ENCODE measurements around the gene DNMBP. TPM values are rescaled to one million over a fixed set of nuclear protein-coding genes. Genes with fewer than 3 reads are reported as not detected.
A peak's percentile ranks its signal among the peaks of the same experiment; 100 is the strongest.

DNMBP gene
- total RNA-seq, 2 donors from 2014 or later, result 38.4 to 53.5 TPM

- Histone ChIP-seq H3K9me3 (no peaks in the 10 kb centered on the region), H3K9ac (ENCODE audit: low read depth in 2 of 2, low read length in 2 of 2) (peak overlapping the region; percentile 43 to 70), H3K36me3 (no peaks in the 10 kb centered on the region), H3K27ac (peak overlapping the region; percentile 20), H3K4me1 (peaks cover 17% of the 10 kb centered on the region), H3K4me3 (no peak overlapping the region), H3K27me3 (no peaks in the 10 kb centered on the region)
- peak; percentile 60 for DNase-seq
- intact Hi-C loops (cut with DNase I), result loop anchor here (10.0 kb wide), 1 partner anchor 101 kb away; no protein-coding TSS in a partner anchor
- peak; percentile 18 for TF ChIP-seq CTCF (IDR thresholded peaks at IDR 0.05)
Measured at GRCh38 chr10:99913831-99914235, 95.9 kb downstream of the DNMBP start.

DNA sequence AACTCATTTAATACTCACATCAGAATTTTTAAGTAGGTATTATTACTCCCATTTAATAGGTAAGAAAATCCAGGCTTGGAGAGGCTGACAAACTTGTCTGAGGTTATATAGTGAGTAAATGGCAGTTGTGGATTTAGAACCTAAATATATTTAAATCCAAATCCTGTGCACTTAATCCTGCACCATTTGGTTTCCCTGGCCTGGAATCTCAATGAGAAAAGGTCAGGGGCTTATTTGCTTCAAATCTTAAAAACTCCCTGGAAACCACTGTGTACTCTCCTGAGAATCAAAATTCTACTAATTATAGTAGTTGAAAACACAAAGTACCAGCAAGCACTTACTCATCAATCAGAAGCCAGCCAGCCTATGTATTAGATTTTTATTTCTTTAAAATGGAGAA lies 97.7 kb downstream of the DNMBP start:
- no peak for DNase-seq
- peaks cover 7% of the 10 kb centered on the region for H3K4me1 ChIP-seq
- H3K27me3 ChIP-seq, result no peaks in the 10 kb centered on the region
- no peak for TF ChIP-seq CTCF (IDR thresholded peaks at IDR 0.05)
- no peak overlapping the region for H3K4me3 ChIP-seq
- intact Hi-C loops (cut with DNase I), result loop anchor here (10.0 kb wide), 1 partner anchor 103 kb away; no protein-coding TSS in a partner anchor
- no peak overlapping the region for H3K27ac ChIP-seq
- no peaks in the 10 kb centered on the region for H3K9me3 ChIP-seq
- no peak overlapping the region for H3K9ac ChIP-seq (ENCODE audit: low read depth in 2 of 2, low read length in 2 of 2)
- no peaks in the 10 kb centered on the region for H3K36me3 ChIP-seq

GRCh38 chr10:99908512-99908911 lies 101.2 kb downstream of the DNMBP start:
- Histone ChIP-seq H3K36me3 (peaks cover 13% of the 10 kb centered on the region), H3K9me3 (no peaks in the 10 kb centered on the region), H3K4me3 (no peak overlapping the region), H3K27me3 (no peaks in the 10 kb centered on the region), H3K4me1 (no peaks in the 10 kb centered on the region), H3K9ac (ENCODE audit: low read depth in 2 of 2, low read length in 2 of 2) (no peak overlapping the region), H3K27ac (no peak overlapping the region)
- intact Hi-C loops (cut with DNase I), result no loop called here
- DNase-seq, result no peak
- no peak for TF ChIP-seq CTCF (IDR thresholded peaks at IDR 0.05)

GRCh38 chr10:99906470-99906869 lies 103.3 kb downstream of the DNMBP start:
- intact Hi-C loops (cut with DNase I), result no loop called here
- H3K9ac ChIP-seq (ENCODE audit: low read depth in 2 of 2, low read length in 2 of 2), result no peak overlapping the region
- H3K36me3 ChIP-seq, result peaks cover 13% of the 10 kb centered on the region
- H3K4me1 ChIP-seq, result no peaks in the 10 kb centered on the region
- no peaks in the 10 kb centered on the region for H3K9me3 ChIP-seq
- TF ChIP-seq CTCF (IDR thresholded peaks at IDR 0.05), result no peak
- H3K27ac ChIP-seq, result no peak overlapping the region
- H3K27me3 ChIP-seq, result no peaks in the 10 kb centered on the region
- H3K4me3 ChIP-seq, result no peak overlapping the region
- DNase-seq, result no peak

GRCh38 chr10:99905971-99906370 lies 103.8 kb downstream of the DNMBP start:
- TF ChIP-seq CTCF (IDR thresholded peaks at IDR 0.05), result no peak
- H3K4me3 ChIP-seq, result no peak overlapping the region
- intact Hi-C loops (cut with DNase I), result no loop called here
- H3K4me1 ChIP-seq, result no peaks in the 10 kb centered on the region
- H3K9ac ChIP-seq (ENCODE audit: low read depth in 2 of 2, low read length in 2 of 2), result no peak overlapping the region
- no peaks in the 10 kb centered on the region for H3K9me3 ChIP-seq
- H3K27ac ChIP-seq, result no peak overlapping the region
- DNase-seq, result no peak
- H3K27me3 ChIP-seq, result no peaks in the 10 kb centered on the region
- peaks cover 13% of the 10 kb centered on the region for H3K36me3 ChIP-seq
